Colonic mucosa (tissue), 4 donors: Measurements from ENCODE around the gene PPA1. TPM values are rescaled to one million over a fixed set of nuclear protein-coding genes. Genes with fewer than 3 reads are reported as not detected.
A peak's percentile ranks its signal among the peaks of the same experiment; 100 is the strongest.
"Not testable (repeated sequence)": the region's sequence is repeated elsewhere in the genome, so short reads cannot be mapped to it uniquely, and the experiment has no call there.

Experiments
- DNase-seq: peaks from one replicate; pipeline ENCODE4 v3.0.0-alpha.2; 2020
- H3K27ac ChIP-seq: fragments of 200-600 bp; one replicate; pipeline ENCODE4 v1.8.0; 2021
- H3K27me3 ChIP-seq: fragments of 200-600 bp; one replicate; pipeline ENCODE4 v1.8.0; 2021
- H3K36me3 ChIP-seq: fragments of 200-600 bp; one replicate; pipeline ENCODE4 v1.8.0; 2021
- H3K4me1 ChIP-seq: fragments of 200-600 bp; one replicate; pipeline ENCODE4 v1.8.0; 2021; ENCODE audit warnings: mild to moderate bottlenecking
- H3K4me3 ChIP-seq: fragments of 200-600 bp; one replicate; pipeline ENCODE4 v1.8.0; 2021
- H3K9ac ChIP-seq, 2 donors: one replicate each; pipeline ENCODE4 v1.7.0; 2013; ENCODE audit warnings: control low read depth in 2 of 2, low read depth in 2 of 2, low read length in 2 of 2
- H3K9me3 ChIP-seq: fragments of 200-600 bp; one replicate; pipeline ENCODE4 v1.8.0; 2021
- intact Hi-C: fragments of 100-400 bp; cut with DNase I; formaldehyde crosslinking; loops from one replicate; pipeline ENCODE4 v1.14.1; 2022
- total RNA-seq, 2 donors: library from RNA; stranded (reverse); fragmentation: NEBNext Ultra II Directional in 1 of 2; extraction: Animal tissue kit (Norgen Biotek cat#: 25700) in 1 of 2; gene quantifications; one replicate each; pipeline ENCODE4 v1.2.1, GENCODE V29; 2021
- TF ChIP-seq, protein P1 (sequence below): fragments of 200-600 bp; IDR thresholded peaks from one replicate; pipeline ENCODE4 v1.8.0; 2022; ENCODE audit warnings: antibody characterized with exemption, mild to moderate bottlenecking
- donor health status: healthy.
- donor health status: DM: no; HTN: no; CAD: no.
- donor health status: DM: no; HTN: no; CAD: no.

PPA1 gene
- total RNA-seq, 2 donors from 2014 or later: 180 to 186 TPM

- Histone ChIP-seq H3K36me3 (peaks cover 3% of the 10 kb centered on the region), H3K4me3 (no peak overlapping the region), H3K27me3 (no peaks in the 10 kb centered on the region), H3K4me1 (no peaks in the 10 kb centered on the region), H3K27ac (peak overlapping the region; percentile 87), H3K9me3 (no peaks in the 10 kb centered on the region), H3K9ac (peak overlapping the region in 1 of 2 donors; percentile 4)
- TF ChIP-seq, protein P1, sequence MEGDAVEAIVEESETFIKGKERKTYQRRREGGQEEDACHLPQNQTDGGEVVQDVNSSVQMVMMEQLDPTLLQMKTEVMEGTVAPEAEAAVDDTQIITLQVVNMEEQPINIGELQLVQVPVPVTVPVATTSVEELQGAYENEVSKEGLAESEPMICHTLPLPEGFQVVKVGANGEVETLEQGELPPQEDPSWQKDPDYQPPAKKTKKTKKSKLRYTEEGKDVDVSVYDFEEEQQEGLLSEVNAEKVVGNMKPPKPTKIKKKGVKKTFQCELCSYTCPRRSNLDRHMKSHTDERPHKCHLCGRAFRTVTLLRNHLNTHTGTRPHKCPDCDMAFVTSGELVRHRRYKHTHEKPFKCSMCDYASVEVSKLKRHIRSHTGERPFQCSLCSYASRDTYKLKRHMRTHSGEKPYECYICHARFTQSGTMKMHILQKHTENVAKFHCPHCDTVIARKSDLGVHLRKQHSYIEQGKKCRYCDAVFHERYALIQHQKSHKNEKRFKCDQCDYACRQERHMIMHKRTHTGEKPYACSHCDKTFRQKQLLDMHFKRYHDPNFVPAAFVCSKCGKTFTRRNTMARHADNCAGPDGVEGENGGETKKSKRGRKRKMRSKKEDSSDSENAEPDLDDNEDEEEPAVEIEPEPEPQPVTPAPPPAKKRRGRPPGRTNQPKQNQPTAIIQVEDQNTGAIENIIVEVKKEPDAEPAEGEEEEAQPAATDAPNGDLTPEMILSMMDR: no peak
- DNase-seq: peak; percentile 81
- intact Hi-C loops: no loop called here
These were observed 5.5 kb downstream of the PPA1 start for GRCh38 chr10:70227548-70228320.

- no peak for DNase-seq
- Histone ChIP-seq H3K36me3 (no peaks in the 10 kb centered on the region), H3K4me3 (no peak overlapping the region), H3K27me3 (no peaks in the 10 kb centered on the region), H3K4me1 (peaks cover 4% of the 10 kb centered on the region), H3K27ac (no peak overlapping the region), H3K9me3 (no peaks in the 10 kb centered on the region), H3K9ac (no peak overlapping the region)
- TF ChIP-seq, protein P1: no peak
- intact Hi-C loops: loop anchor here (2.0 kb wide), 1 partner anchor 139 kb away; no protein-coding TSS in a partner anchor
These were observed 9.5 kb downstream of the PPA1 start for GRCh38 chr10:70223728-70224127.

GRCh38 chr10:70222811-70223447, 10.3 kb downstream of the PPA1 start:
- H3K4me1 ChIP-seq, DNase-seq, H3K36me3 ChIP-seq, H3K27me3 ChIP-seq, H3K9me3 ChIP-seq, H3K27ac ChIP-seq, H3K4me3 ChIP-seq, H3K9ac ChIP-seq: not testable (repeated sequence)
- intact Hi-C loops: loop anchor here (2.0 kb wide), 1 partner anchor 140 kb away; no protein-coding TSS in a partner anchor

DNA sequence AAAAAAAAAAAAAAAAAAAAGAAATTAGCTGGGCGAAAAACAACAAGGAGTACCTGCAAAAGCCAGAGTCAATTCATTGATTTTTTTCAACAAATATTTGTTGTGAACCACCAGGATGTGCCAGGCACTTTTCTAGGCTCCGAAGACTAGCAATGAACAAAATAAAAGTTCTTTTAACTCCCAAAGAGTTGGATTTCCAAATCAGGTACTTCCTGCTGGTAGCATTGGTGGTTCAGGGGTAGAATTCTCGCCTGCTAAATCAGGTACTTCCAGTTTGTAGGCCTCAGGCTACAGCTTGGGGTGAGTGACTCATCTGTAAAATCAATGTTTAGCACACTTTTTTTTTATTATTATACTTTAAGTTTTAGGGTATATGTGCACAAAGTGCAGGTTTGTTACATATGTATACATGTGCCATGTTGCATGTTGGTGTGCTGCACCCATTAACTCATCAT, 10.9 kb downstream of the PPA1 start:
- TF ChIP-seq, protein P1: no peak
- Histone ChIP-seq H3K4me1 (peaks cover 4% of the 10 kb centered on the region), H3K27me3 (no peaks in the 10 kb centered on the region), H3K9ac (no peak overlapping the region), H3K4me3 (no peak overlapping the region), H3K36me3 (no peaks in the 10 kb centered on the region), H3K27ac (no peak overlapping the region), H3K9me3 (no peaks in the 10 kb centered on the region)
- DNase-seq: no peak
- intact Hi-C loops: loop anchor here (2.0 kb wide), 1 partner anchor 140 kb away; no protein-coding TSS in a partner anchor

DNA sequence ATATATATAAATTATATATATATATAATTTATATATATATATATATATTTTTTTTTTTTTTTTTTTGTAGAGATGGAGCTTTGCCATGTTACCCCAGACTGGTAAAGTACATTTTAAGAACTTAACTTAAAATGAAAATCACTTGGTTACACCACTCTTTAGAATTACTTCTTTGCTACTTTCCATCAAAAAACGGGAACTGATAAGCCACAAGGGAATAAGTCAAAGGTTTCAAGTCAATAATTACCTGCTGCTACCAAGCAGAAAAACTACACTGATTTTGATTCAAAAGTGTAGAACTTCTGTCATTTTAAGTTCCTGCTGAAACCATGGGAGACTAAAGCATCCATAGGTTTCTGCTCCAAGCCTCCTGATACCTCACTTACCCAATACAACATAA, 12.2 kb downstream of the PPA1 start:
- no peaks in the 10 kb centered on the region for H3K36me3 ChIP-seq
- H3K9me3 ChIP-seq: no peaks in the 10 kb centered on the region
- TF ChIP-seq, protein P1: no peak
- intact Hi-C loops: no loop called here
- no peak overlapping the region for H3K27ac ChIP-seq
- H3K9ac ChIP-seq: no peak overlapping the region
- no peaks in the 10 kb centered on the region for H3K27me3 ChIP-seq
- H3K4me3 ChIP-seq: no peak overlapping the region
- no peak for DNase-seq
- peaks cover 4% of the 10 kb centered on the region for H3K4me1 ChIP-seq

GRCh38 chr10:70212879-70213278, 20.4 kb downstream of the PPA1 start:
- no peaks in the 10 kb centered on the region for H3K9me3 ChIP-seq
- H3K9ac ChIP-seq: no peak overlapping the region
- no peaks in the 10 kb centered on the region for H3K36me3 ChIP-seq
- intact Hi-C loops: no loop called here
- no peaks in the 10 kb centered on the region for H3K27me3 ChIP-seq
- DNase-seq: no peak
- no peak overlapping the region for H3K4me3 ChIP-seq
- no peaks in the 10 kb centered on the region for H3K4me1 ChIP-seq
- TF ChIP-seq, protein P1: no peak
- H3K27ac ChIP-seq: no peak overlapping the region
